NCI-H1417 treated with DMSO at 0.1 percent for 48 hours (cell line): ENCODE data around the gene IPPK.

Experiments
- DNase-seq: peaks from one replicate; lab custom pipeline; 2025; lab: John Stamatoyannopoulos, UW

Gene IPPK

GRCh38 chr9:92669890-92670708 is at the start of gene IPPK:
IPPK (minus strand) TSS chr9:92670131; CDS start chr9:92669988, 143 bp downstream.
- peak; percentile 92 for DNase-seq

- no peak for DNase-seq
Measured at GRCh38 chr9:92719028-92719647, 49.2 kb upstream of the IPPK start.

- no peak for DNase-seq
Measured at GRCh38 chr9:92718086-92719001, 48.4 kb upstream of the IPPK start.

- no peak for DNase-seq
Measured at GRCh38 chr9:92717201-92718085, 47.5 kb upstream of the IPPK start.

GRCh38 chr9:92716557-92716956 is 46.6 kb upstream of the IPPK start:
- no peak for DNase-seq

- no peak for DNase-seq
Measured at GRCh38 chr9:92715488-92716231, 45.7 kb upstream of the IPPK start.

GRCh38 chr9:92714787-92715487 is 45.0 kb upstream of the IPPK start:
- DNase-seq = no peak

GRCh38 chr9:92714016-92714415 is 44.1 kb upstream of the IPPK start:
- DNase-seq = no peak

- DNase-seq = no peak
Measured at GRCh38 chr9:92713528-92713927, 43.6 kb upstream of the IPPK start.

- no peak for DNase-seq
Measured at GRCh38 chr9:92712767-92713166, 42.8 kb upstream of the IPPK start.

GRCh38 chr9:92711844-92712243 is 41.9 kb upstream of the IPPK start:
- no peak for DNase-seq

- DNase-seq = no peak
Measured at GRCh38 chr9:92711146-92711545, 41.2 kb upstream of the IPPK start.

- DNase-seq = no peak
Measured at GRCh38 chr9:92710368-92710767, 40.4 kb upstream of the IPPK start.

- no peak for DNase-seq
Measured at GRCh38 chr9:92709954-92710353, 40.0 kb upstream of the IPPK start.

- DNase-seq = no peak
Measured at GRCh38 chr9:92709240-92709639, 39.3 kb upstream of the IPPK start.

- no peak for DNase-seq
Measured at GRCh38 chr9:92707530-92707929, 37.6 kb upstream of the IPPK start.

GRCh38 chr9:92706218-92706940 is 36.4 kb upstream of the IPPK start:
- DNase-seq = no peak

GRCh38 chr9:92704528-92704927 is 34.6 kb upstream of the IPPK start:
- no peak for DNase-seq

GRCh38 chr9:92696619-92697018 is 26.7 kb upstream of the IPPK start:
- no peak for DNase-seq
